Ovary (tissue), 1 donor: ENCODE measurements around the gene ZNF513.

ENCODE experiments used
- EP300 ChIP-seq: sonication (generic); formaldehyde crosslinking; IDR thresholded peaks from one replicate; pipeline ENCODE4 v1.6.1; 2017; ENCODE audit warnings: antibody characterized with exemption
- POLR2A ChIP-seq: fragments of 450-650 bp; IDR thresholded peaks from one replicate; pipeline ENCODE4 v1.6.1; 2017; ENCODE audit warnings: antibody characterized with exemption, mild to moderate bottlenecking, moderate library complexity

- TF ChIP-seq POLR2A (no peak), EP300 (no peak)
Observed at GRCh38 chr2:27378809-27379290, 1.7 kb downstream of the ZNF513 start.
